GM21825 (cell line): Measurements from ENCODE around the gene CREG2.

Experiments
- ATAC-seq: cut with Tn5 transposase; IDR thresholded peaks from one replicate; pipeline ENCODE4 v1.9.1; 2021; ENCODE audit warnings: mild to moderate bottlenecking, moderate library complexity; ENCODE audit not compliant: unreplicated experiment

CREG2 gene

DNA sequence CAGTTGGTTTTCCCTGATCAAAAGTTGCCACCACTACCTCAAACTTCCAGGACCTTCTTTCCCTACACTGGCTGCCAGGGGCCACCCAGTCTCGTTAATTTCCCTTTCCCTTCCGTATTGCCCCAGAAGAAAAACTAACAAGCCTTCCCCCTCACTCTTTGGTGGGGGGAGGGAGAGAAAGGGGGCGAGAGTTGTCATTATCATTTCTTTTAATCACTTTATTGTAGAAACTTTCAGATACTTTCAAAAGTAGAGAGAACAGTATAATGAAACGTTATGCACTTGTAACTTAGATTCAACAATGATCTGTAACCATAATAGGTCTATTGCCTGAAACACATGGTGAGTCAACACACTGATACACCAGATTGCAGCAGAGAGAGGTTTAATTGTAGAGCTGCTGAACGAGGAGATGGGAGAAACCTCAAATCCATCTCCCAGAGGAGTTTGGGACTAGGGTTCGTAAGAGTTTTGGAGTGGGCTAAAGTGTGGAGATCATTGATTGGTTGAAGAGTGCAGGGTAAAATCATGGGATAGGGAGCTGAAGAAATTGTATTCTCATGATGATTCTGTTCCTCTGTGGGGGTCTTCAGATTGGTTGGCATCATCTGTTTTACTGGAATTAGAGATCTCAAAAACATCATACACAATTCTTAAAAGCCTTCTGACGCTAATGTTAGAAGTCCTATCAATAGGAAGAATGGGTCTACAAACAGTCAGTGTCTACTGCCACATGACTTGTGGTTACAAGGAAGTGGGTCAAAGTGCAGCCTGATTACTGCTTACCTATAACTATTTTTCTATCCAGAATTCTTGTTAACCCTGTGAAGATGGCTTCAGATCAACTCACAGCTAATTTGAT, 76.2 kb downstream of the CREG2 start:
- ATAC-seq, result no peak

DNA sequence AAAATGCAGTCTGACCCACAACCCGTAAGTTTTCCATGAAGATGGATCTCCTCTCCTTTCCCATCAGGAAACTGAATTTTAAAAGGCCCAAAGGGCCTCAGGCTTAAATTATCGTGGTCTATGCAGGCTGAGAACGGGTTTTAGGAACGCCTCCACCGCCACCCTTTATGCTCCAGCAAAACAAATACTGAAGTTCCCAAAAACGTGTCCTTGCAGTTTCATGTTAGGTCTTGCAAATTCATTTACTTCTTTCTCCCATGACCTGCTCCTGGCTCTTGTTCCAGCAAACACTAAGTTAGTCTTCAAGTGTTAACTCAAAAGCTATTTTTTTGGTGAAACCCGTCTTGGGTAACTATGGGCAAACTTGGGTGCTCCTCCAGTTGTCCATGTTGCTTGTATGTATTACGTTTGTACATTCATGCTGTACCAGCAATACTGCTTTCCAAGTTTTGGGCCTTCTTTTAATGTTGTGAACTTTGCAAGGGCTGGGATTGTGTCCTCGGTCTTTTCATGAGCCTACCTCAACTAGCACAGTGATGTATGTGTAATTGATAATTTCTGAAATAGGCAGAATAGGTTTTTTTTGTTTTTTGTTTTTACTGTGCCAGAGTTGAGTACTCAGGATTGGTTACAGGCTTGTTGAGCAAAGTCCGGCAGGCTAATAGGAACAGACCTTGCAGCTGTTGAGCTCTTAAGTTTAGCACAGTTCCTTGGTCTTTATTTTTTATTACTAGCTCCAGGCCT, 77.0 kb downstream of the CREG2 start:
- no peak for ATAC-seq

DNA sequence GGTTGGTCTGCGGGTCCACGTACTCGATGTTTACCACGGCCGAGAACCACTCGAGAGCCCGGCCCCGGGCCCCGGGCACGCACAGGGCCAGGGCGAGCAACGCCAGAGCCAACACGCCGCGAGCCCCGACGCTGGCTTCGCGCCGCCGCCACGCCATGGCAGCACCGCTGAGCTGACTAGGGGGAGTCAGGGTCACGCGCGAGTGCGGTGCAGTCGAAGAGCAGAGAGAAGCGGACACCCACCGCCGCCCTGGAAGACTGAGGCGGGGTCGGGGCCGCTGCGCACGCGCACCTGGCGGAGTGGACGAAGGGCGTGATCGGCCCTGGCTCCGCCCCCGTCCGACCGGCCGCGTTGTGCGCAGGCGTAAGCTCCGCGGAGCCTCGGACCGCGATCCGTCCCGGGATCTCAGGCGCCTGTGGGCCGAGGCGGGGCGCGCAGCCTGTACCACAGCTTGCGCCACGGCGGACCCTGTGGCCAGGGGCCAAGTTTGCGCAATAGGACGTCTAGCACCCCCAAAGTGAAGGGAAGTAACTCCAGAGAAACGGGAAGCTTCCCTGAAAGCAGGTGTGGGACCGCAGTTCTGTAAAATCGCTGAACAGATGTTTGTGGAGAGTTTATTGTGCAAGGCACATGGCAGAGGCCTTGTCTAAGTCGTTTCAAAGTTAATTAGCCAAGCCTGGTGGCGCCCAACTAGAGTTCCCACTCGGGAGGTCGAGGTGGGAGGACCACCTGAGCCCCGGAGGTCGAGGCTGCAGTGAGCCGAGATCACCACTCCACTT, 78.7 kb downstream of the CREG2 start, which contains the start of gene RNF149:
Gene RNF149 (minus strand): TSS at position 270 of the 779 bp plus-strand sequence. CDS start 113 bp downstream, at position 157.
- peak; percentile 72 for ATAC-seq

DNA sequence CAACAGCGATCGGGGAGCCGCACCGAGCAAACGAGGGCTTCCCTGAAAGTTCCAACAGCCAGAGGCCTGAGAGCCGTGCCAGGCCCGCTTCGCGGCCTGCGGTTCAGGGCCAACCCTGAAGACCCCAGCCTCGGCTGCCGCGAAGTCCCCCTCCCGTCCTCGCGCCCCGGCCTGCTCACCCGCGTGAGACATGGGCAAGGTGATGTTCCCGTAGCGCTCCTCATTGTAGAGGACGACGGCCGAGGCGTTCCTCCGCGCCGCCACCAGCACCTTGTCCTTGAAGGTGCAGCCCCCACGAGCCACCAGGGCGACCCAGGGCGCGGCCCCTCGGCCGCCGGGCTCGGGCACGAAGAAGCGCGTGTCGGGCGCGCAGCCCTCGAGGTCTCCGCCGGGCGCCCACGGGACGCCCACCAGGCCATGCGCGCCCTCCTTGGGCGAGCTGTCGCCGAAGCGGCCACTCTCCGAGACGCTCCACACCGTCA, 79.3 kb downstream of the CREG2 start:
- ATAC-seq, result peak; percentile 9

DNA sequence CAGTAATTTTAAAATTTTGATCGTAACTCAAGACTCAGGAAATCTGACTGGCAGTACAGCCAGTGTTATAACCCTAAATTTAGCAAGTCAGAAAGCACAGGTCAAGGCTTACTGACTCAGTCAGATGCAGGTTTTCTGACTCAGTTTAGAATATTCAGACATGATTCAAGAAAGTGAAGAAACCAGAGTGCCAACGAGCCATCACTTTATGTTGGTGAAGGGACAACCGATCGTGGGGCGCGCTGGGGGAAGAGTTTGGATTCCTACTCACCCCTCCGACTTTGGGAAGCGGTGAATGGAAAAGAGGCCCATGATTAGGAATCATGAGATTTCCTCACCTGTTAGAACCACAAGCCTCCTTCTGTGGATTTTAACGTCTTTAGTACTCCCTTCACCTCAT, 79.8 kb downstream of the CREG2 start:
- ATAC-seq, result no peak

DNA sequence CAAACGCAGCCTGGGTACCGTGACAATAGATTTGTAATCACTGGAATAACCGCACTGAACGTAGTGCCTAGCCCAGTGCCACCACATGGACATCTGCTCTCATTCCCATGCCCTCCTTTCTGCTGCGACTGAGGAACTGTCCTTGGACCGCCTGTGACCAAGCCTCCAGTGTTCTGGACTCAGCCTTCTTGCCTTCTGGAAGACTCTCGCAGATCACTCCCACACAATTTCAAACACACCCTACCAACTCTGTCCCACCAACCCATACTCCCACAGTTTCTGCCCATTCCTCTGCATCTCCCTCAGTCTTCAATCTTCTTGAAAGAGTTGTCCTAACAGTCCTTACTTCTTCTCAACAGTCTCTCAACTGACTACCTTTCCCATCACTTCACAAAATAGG, 80.9 kb downstream of the CREG2 start:
- ATAC-seq, result no peak

DNA sequence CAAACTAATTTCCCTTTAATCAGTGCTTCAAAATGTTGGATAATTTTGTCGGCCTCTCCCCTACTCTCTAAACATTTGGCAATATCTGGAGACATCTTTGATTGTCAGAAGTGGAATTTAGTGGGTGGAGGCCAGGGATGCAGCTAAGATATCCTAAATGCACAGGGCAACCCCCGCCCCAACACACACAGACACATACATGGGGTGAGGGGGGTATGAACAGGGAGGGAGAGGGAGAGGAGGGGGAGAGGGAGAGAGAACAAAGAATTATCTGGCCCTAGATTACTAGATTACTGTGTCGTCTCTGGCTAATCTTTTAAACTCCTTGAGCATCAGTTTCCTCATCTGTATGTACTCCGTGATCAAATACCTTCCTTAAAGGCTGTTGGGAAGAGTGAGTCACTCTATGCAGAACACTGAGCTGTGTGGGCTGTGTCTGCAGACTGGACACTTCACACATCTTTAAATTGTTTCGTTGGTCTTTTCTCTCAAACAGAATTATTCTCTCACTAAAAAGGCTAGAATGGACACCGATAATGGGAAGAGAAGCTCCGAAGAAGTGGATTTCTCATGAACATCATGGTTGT, 81.7 kb downstream of the CREG2 start:
- ATAC-seq, result no peak

DNA sequence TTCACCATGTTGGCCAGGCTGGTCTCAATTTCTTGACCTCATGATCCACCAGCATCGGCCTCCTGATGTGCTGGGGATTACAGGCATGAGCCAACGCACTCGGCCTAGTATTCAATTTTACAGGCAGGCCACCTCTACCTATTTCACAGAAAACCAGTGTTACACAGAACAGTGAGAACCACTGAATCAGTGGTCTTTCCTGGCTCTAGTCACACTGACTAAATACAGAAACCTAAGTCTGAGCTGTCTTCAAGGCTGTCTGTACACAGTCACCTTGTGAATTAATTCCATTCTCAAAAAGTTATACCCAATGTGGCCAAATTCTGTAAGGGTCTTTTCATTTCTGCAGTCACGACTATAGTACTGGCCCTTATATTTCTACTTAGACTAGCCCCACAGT, 82.3 kb downstream of the CREG2 start:
- ATAC-seq, result no peak

DNA sequence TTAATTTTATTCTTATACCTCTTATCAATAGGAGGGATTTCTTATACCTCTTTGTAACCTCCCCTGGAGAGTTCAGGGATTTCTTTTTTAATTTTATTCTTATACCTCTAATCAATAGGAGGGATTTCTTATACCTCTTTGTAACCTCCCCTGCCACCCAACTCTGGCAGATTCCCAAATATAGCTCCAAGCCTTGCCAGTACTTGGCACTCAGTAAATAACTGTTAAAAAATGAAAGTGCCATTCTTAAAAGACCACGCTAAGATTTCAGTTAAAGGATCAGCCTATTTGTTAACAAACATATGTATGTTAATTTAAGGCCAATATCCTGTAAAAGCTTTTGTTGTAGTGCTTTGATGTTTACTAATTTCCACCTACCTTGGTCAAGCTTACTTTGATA, 83.6 kb downstream of the CREG2 start:
- ATAC-seq, result no peak

DNA sequence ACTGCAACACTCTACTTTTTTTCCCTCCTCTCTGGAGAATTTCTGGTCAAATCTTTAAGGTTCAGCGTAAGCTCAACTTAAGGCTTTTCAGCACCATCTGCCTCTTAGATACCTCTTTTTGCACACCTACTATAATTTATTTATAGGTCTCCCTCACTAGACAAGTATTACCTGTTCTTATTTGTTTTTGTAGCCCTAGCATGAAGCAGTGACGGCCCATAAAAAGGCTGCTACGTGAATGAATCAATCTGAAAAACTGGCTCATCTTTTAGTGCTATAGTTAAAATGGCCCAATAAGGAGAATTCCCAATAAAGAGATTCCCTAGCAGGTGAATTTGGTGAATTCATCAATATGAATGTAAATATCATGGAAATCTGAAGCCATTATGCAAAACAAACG, 85.3 kb downstream of the CREG2 start:
- no peak for ATAC-seq

DNA sequence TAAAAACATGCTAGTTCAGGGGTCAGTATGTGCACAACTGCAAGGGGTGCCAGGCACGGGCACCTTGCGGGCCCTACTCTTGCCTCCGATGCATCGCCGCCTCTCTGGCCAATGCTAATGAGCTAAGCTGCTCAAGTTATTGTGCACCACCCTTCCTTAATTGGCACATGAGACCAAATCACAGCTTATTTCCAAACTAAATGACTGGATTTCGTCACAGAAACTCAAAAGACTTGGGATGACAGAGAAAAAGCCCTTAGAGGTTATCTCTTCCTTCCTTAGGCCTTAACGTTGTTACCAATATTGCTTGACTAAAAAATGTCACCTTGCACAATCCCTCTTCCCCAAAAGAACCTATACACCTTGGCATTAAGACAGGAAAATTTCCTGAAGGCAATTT, 86.5 kb downstream of the CREG2 start:
- ATAC-seq, result no peak

DNA sequence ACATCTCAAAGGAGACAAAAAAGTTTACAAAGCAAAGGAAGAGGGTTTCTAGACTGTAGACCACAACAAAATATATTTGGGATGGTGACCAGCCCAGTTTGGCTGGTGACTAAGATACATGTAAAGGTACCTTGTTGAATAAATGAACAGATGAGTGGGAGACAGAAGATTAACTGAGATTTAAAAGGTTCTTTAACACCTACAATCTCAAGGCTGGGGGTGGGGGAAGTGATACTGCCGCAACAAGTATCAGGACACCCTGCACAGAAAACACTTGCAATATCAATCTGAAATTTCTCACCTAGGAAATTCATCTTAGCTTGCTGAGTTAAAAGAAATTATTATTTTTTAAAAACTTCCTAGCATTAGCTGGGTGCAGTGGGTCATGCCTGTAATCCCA, 87.1 kb downstream of the CREG2 start:
- no peak for ATAC-seq

DNA sequence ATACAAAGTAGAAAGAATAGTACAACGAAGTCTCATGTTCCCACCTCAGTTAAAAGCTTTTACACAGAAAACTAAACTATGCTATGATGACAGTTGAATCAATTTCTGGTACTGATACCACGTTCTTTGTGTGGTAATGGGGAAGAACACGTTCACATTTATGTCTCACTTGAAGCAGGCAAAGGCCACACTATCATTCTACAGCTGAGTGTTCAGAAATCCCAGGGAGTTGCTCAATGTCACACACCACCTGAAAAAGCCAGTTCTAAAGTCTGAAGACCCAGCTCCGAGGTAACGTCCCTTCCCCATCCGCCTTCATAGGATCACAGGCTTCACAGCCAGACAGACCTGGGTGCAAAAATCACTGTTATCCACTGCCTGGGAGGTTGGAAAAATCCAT, 87.7 kb downstream of the CREG2 start:
- no peak for ATAC-seq

DNA sequence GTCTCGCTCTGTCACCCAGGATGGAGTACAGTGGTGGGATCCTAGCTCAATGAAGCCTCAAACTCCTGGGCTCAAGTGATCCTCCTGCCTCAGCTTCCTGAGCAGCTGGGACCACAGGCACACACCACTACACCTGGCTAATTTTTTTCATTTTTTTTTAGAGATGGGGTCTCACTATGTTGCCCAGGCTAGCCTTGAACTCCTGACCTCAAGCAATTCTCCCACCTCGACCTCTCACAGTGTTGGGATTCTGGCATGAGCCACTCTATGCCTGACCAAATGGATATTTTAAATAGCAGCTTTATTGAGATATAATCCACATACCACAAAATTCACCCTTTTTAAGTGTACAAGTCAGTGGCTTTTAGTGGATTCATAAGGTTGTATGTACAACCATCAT, 89.9 kb downstream of the CREG2 start:
- no peak for ATAC-seq

DNA sequence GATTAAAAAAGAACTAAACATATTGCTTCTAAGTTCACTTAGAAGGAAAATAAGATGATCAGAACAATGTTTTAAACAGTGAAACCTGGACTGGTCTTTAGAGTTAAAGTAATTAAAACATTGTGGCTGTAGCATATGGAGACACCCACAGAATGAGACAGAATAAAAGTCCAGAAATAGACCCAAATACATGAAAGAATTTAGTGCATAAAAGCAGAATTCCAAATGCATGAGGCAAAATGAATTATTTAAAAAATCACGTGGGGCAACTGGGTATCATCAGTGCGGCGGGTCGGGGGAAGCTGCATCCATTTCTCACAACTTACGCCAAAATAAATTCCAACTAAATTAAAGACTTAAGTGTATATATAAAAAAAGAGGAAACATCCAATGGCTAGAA, 90.9 kb downstream of the CREG2 start:
- ATAC-seq, result no peak

DNA sequence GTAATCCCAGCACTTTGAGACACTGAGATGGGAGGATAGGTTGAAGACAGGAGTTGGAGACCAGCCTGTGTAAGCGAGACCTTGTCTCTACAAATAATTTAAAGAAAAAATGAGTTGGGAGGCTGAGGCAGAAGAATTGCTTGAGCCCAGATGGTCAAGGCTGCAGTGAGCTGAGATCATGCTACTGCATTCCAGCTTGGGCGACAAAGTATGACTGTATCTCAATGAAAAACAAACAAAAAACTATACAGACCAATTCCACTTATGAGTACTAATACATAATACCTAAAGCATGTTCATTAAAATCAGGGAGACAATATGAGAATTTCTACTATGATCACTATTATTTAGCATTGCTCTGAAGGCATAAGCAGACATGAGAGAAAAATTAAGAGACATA, 91.4 kb downstream of the CREG2 start:
- no peak for ATAC-seq
